Effector memory CD4-positive, alpha-beta T cell (primary cell): ENCODE measurements around the gene MRPL58.
"Not testable (repeated sequence)": the region's sequence is repeated elsewhere in the genome, so short reads cannot be mapped to it uniquely, and the experiment has no call there.

Experiments
- DNase-seq, 3 donors: peaks; one replicate each; pipeline ENCODE4 v3.0.0-alpha.2; 2020
- H3K27ac ChIP-seq: 2 replicates; pipeline ENCODE4 v1.7.0; 2013; ENCODE audit warnings: mild to moderate bottlenecking, low read length, moderate library complexity; ENCODE audit not compliant: insufficient read depth, poor library complexity, severe bottlenecking
- H3K27me3 ChIP-seq: replicated peaks from 2 replicates; pipeline ENCODE4 v1.7.0; 2013; ENCODE audit warnings: mild to moderate bottlenecking, low read length; ENCODE audit not compliant: insufficient read depth, control insufficient read depth, poor library complexity, severe bottlenecking
- H3K36me3 ChIP-seq: 2 replicates; pipeline ENCODE4 v1.7.0; 2013; ENCODE audit warnings: mild to moderate bottlenecking, low read length, moderate library complexity; ENCODE audit not compliant: control insufficient read depth, insufficient read depth
- H3K4me1 ChIP-seq: 2 replicates; pipeline ENCODE4 v1.7.0; 2013; ENCODE audit warnings: low read length, mild to moderate bottlenecking; ENCODE audit not compliant: control insufficient read depth, insufficient read depth, poor library complexity, severe bottlenecking
- H3K4me3 ChIP-seq: 2 replicates; pipeline ENCODE4 v1.7.0; 2013; ENCODE audit warnings: low read length, low read depth, mild to moderate bottlenecking; ENCODE audit not compliant: insufficient read depth, poor library complexity, severe bottlenecking
- H3K9me3 ChIP-seq: 2 replicates; pipeline ENCODE4 v1.7.0; 2013; ENCODE audit warnings: mild to moderate bottlenecking, low read length, moderate library complexity; ENCODE audit not compliant: control insufficient read depth

Gene MRPL58

DNA sequence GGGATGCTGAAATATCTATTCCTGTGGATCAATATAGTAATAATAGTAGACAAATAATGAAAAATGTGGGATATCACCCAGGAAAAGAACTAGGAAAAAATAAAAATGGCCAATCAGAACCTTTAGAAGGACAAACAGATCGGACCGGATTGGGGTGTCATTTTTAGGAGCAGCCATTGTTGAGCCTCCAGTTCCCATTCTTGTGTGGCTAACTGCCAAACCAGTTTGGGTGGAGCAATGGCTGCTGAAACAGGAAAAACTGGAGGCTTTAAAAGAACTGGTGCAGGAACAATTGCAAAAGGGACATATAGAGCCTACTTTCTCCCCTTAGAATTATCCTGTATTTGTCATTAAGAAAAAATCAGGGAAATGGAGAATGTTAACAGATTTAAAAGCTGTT lies 14.2 kb downstream of the MRPL58 start:
- DNase-seq, H3K9me3 ChIP-seq: not testable (repeated sequence)

DNA sequence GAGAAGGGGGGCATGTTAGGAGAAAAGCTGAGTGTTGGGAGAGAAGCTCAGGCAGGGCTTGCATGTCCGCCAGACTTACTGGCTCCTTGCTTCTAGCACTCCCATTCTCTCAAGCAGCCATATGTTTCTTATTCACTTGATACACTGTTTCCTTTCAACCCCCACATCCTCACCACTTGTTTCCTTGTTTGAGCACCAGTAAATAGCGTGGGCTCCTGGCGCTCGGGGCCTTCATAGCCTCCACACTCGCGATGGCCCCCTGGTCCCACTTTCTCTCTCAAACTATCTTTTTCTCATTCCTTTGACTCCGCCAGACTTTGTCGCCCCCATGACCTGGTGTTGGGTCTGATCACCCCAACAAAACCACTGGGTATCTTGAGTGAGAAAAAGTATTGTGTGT lies 17.7 kb downstream of the MRPL58 start:
- H3K4me1 ChIP-seq = peaks cover 28% of the 10 kb centered on the region

More for the DNA sequence above, 14.2 kb downstream of the MRPL58 start:
- not testable (repeated sequence) for H3K4me3 ChIP-seq, H3K27me3 ChIP-seq, H3K27ac ChIP-seq, H3K4me1 ChIP-seq, H3K36me3 ChIP-seq

DNA sequence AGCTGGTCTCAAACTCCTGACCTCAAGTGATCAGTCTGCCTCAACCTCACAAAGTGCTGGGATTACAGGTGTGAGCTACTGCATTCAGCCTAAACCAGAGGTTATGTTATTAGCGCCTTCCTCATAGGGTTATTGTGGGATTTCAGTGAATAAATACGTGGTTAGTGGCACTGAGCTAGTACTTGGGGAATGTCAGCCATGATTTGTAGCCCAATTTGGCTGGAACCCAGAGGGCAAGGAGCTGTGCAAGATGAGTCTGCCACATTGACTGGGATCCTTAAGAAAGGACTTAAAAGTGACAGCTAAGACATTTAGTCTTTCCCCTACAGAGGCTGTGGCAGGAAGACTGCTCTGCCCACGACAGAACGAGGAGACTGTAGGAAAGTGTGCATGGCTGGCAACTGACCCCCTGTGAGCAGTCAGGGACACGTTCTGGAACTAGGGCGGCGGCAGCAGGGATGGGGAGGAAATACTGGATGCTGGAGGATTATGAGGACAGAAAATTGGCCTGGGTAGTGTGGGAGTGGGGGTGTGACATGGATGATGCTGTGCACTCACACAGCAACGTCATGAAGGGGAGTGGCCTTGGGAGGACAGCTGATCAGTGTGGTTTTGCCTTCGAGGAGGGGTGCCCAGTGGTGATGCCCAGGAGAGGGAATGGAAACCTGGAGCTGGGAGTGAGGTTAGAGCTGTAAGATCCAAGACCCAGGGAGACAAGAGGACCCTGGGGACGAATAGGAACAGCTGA lies 19.7 kb downstream of the MRPL58 start:
- Histone ChIP-seq H3K4me3 (no peak overlapping the region), H3K4me1 (peaks cover 43% of the 10 kb centered on the region), H3K27ac (peak overlapping the region; percentile 65), H3K27me3 (no peaks in the 10 kb centered on the region), H3K9me3 (no peaks in the 10 kb centered on the region), H3K36me3 (no peaks in the 10 kb centered on the region)
- peak; percentile 33 to 53 (median 43) for DNase-seq

More for the DNA sequence above, 17.7 kb downstream of the MRPL58 start:
- Histone ChIP-seq H3K4me3 (no peak overlapping the region), H3K27me3 (no peaks in the 10 kb centered on the region), H3K36me3 (no peaks in the 10 kb centered on the region), H3K27ac (no peak overlapping the region), H3K9me3 (no peaks in the 10 kb centered on the region)
- no peak for DNase-seq

DNA sequence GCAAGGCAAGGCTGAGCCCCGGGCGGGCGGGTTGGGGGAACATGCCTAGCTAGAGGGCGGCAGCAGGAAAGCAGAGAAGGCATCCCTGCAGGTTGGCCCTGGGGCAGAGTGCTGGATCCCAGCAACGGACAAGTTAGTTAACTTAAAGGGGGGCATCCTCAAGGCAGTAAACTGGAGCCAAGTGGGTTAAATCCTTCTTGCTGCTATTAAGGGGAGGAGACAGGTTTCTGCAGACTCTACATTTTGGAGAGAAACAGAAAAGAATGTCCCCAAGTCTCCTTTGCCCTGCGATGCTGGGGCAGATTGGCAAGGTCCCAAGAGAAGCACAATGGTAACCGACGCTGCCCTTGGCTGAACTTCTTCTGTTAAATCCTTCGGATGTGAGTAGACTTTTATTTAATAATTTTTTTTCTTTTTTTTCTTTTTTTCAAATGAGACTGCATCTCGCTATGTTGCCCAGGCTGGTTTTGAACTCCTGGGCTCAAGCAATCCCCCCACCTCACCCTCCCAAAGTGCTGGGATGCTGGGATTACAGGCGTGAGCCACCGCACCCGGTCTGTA lies 20.3 kb downstream of the MRPL58 start:
- H3K4me1 ChIP-seq = peaks cover 46% of the 10 kb centered on the region
- H3K27me3 ChIP-seq = no peaks in the 10 kb centered on the region
- no peaks in the 10 kb centered on the region for H3K36me3 ChIP-seq
- no peaks in the 10 kb centered on the region for H3K9me3 ChIP-seq
- H3K27ac ChIP-seq = peak overlapping the region; percentile 35
- no peak for DNase-seq
- H3K4me3 ChIP-seq = peak overlapping the region; percentile 57

DNA sequence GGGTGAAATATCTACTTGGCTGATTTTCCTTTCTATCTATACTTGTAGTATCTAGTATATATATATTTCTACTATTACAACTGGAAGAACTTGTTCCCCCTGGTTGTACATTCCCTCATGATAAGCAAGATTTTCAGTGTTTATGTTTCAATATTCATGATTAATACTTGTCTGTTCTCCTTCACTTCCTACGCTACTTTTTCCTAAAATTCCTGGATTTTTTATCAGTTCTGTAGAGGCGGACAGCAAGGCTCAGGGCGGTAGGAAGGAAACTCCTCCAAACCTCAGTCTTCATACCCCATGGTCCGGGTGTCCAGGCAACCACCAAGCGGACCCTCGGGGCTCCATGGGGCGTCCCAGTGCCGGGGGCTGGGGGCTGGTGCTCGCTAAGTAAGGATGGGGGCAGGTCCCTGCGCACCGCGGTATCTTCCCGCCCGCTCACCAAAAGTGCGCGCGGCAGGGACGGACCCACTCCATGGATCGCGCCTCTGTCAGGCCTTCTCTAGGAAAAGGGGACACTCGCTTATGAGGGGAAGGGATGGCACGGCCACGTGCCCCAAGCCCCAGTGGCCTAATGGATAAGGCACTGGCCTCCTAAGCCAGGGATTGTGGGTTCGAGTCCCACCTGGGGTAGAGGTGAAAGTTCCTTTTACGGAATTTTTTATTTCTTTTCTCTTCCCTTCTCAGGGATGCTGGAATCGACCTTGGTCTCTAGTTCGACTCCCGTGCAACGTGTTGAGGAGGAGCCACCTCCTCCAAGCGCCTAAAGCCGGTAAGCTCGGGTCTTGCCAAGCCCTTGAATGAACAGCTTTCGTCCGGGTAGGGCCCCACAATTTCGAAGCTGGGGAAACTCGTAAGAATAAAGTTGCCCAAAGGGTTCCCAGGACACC lies 21.1 kb downstream of the MRPL58 start:
- peaks cover 46% of the 10 kb centered on the region for H3K4me1 ChIP-seq
- peaks cover 4% of the 10 kb centered on the region for H3K36me3 ChIP-seq
- peak overlapping the region; percentile 35 for H3K27ac ChIP-seq
- DNase-seq = peak; percentile 76 to 80 (median 78)
- peak overlapping the region; percentile 57 for H3K4me3 ChIP-seq
- no peaks in the 10 kb centered on the region for H3K9me3 ChIP-seq
- no peaks in the 10 kb centered on the region for H3K27me3 ChIP-seq

DNA sequence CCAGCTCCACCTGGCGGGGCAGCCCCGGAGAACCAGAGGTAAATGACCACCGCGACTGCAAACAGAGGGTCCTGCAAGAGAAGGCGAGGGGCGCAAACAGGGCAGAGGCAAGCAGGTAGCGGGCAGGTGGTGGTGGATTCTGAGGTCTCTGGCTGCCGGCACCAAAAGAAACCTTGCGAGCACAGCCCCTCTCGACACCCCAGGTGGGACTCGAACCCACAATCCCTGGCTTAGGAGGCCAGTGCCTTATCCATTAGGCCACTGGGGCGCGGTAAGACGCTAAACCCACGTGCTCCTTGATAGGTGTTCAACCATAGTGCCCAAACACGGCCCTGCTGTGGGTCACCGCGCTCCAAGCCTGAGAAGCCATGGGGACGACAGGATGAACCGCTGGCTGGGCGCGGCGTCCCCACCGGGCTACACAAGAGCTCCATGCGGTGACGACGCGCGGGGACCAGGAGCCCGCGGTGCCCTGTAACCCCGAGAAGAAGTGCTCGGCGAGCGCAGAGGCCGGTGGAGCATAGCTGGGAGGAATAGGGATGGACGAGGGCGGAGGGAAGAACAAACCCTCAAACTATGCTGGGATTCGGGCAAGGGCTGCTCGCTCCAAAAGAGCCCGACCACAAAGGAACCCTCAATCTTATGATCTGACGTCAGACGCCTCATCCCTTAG lies 21.9 kb downstream of the MRPL58 start:
- H3K27ac ChIP-seq = peak overlapping the region; percentile 52
- H3K27me3 ChIP-seq = no peaks in the 10 kb centered on the region
- peaks cover 46% of the 10 kb centered on the region for H3K4me1 ChIP-seq
- H3K36me3 ChIP-seq = peaks cover 12% of the 10 kb centered on the region
- no peaks in the 10 kb centered on the region for H3K9me3 ChIP-seq
- peak overlapping the region; percentile 57 for H3K4me3 ChIP-seq
- DNase-seq = peak; percentile 64 to 69 (median 65)

DNA sequence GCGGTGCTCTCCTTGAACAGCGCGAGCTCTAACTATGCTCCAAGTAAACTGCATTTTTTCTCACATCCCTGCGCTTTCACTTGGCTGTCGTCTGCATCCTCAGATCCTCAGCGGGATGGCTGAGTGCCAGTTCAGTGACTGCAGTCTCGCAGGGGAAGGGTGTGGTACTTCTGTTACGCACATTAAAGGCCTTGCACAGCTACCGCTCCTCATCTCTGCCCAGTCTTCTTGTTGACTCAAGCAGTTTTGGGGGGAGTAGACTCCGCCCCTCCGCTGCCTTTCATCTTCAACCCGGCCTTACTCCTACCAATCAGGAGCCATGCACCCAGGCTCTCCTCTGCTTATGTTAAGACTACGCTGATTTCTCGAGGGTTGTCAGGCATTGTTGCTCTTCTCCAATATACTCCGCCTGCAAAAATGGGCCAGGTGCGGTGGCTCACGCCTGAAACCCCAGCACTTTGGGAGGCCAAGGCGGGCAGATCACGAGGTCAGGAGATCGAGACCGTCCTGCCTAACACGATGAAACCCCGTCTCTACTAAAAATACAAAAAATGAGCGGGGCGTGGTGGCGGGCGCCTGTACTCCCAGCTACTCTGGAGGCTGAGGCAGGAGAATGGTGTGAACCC lies 24.3 kb downstream of the MRPL58 start:
- peak; percentile 81 to 93 (median 86) for DNase-seq
- no peaks in the 10 kb centered on the region for H3K27me3 ChIP-seq
- H3K27ac ChIP-seq = peak overlapping the region; percentile 69
- H3K4me3 ChIP-seq = peak overlapping the region; percentile 9
- peaks cover 35% of the 10 kb centered on the region for H3K36me3 ChIP-seq
- no peaks in the 10 kb centered on the region for H3K9me3 ChIP-seq
- peaks cover 46% of the 10 kb centered on the region for H3K4me1 ChIP-seq

DNA sequence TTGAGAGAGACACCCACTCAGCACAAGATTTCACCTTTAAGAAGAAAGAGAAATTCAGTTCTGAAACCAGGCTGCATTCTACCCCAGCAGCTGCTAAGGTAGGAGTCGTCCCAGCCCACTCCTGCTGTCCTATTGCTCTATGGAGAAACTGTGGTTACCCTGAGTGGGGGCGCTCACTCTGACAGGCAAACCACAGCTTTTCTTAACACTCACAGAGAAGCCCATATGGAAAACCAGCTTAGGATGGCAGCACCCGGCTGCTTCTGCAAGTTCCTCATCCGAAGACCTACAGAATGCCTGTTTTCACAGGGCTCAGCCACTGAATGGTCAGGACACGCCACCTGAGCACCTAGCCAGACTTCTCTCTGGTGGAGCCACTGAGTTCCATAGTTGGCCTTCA lies 26.8 kb downstream of the MRPL58 start:
- Histone ChIP-seq H3K9me3 (no peaks in the 10 kb centered on the region), H3K36me3 (peaks cover 40% of the 10 kb centered on the region), H3K27me3 (no peaks in the 10 kb centered on the region), H3K27ac (no peak overlapping the region), H3K4me3 (no peak overlapping the region), H3K4me1 (peaks cover 26% of the 10 kb centered on the region)
- DNase-seq = no peak

DNA sequence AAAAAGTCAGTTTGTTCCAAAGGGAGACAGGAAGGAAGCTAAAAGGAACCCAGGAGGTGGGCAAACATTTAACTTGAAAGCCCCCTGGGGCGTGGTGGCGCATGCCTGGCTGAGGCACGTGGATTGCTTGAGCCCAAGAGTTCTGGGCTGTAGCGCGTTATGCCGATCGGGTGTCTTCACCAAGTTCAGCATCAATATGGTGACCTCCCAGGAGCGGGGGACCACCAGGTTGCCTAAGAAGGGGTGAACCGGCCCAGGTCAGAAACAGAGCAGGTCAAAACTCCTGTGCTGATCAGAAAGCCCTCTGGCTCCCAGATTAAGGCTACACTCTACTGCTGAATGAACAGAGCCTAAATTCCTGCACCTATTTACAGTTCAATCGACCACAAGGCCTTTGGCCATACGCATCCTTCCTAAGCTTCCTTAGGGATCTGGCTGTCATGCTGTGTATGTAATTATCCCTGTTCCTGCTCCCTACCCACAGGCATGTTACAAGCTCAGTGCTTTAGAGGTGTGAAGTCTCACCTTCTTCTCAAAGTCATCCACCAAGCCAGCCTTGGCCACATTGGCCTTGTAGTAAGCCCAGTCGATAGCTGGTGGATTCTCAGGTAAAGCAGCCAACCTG lies 29.3 kb downstream of the MRPL58 start:
- no peak for DNase-seq
- no peak overlapping the region for H3K27ac ChIP-seq
- H3K4me1 ChIP-seq = peaks cover 5% of the 10 kb centered on the region
- no peaks in the 10 kb centered on the region for H3K27me3 ChIP-seq
- H3K36me3 ChIP-seq = peaks cover 40% of the 10 kb centered on the region
- no peak overlapping the region for H3K4me3 ChIP-seq
- no peaks in the 10 kb centered on the region for H3K9me3 ChIP-seq
